ENCODE data around the gene PSMD14.

Gene PSMD14

DNA sequence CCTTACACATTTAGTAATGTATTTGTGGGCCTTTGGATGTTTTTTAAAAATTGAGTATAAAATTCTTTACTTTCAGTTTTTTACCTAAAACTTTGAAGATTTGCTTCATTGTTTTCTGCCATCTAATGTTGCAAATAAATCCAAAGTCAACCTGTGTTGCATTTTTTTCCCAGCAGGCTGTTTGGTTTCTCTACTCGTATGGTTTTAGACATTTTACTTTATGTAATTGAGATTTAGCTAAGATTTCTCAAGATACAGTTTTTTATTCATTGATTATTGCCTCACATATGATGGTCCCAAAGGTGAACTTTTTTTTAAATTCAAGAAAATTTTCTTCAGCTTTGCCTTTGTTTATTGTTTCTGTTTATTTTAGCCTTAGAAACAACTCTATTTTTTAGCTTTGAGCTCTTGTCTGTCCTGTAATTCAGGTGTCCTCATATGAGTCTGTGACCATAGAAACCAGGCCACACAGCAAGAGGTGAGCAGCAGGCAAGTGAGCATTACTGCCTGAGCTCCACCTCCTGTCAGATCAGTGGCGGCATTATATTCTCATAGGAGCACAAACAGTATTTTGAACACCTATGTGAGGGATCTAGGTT lies 54.4 kb downstream of the PSMD14 start:
- Mint-ChIP-seq H3K4me3 (no peak overlapping the region), H3K27me3 (ENCODE audit: low read depth, poor library complexity) (no peaks in the 10 kb centered on the region), H3K27ac (no peak overlapping the region), H3K4me1 (no peaks in the 10 kb centered on the region), H3K36me3 (ENCODE audit: low read depth) (peaks cover 72% of the 10 kb centered on the region), H3K9me3 (peaks cover 48% of the 10 kb centered on the region)
- no peak for DNase-seq
- TF ChIP-seq, protein P1, sequence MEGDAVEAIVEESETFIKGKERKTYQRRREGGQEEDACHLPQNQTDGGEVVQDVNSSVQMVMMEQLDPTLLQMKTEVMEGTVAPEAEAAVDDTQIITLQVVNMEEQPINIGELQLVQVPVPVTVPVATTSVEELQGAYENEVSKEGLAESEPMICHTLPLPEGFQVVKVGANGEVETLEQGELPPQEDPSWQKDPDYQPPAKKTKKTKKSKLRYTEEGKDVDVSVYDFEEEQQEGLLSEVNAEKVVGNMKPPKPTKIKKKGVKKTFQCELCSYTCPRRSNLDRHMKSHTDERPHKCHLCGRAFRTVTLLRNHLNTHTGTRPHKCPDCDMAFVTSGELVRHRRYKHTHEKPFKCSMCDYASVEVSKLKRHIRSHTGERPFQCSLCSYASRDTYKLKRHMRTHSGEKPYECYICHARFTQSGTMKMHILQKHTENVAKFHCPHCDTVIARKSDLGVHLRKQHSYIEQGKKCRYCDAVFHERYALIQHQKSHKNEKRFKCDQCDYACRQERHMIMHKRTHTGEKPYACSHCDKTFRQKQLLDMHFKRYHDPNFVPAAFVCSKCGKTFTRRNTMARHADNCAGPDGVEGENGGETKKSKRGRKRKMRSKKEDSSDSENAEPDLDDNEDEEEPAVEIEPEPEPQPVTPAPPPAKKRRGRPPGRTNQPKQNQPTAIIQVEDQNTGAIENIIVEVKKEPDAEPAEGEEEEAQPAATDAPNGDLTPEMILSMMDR (IDR thresholded peaks at IDR 0.05) = no peak

DNA sequence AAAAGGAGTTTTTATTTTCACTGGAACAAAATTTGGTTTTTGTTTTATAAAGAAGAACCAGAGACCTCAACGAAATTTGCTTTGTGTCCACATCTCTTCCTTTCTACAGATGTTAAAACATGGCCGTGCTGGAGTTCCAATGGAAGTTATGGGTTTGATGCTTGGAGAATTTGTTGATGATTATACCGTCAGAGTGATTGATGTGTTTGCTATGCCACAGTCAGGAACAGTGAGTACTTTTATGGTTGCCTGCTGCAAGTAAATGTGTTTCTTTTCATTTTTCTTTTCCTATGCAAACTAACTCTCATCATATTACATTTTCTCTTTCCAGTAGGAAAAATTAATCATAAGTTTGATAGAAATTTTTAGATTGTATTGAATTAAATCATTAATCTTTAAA lies 59.5 kb downstream of the PSMD14 start:
- Mint-ChIP-seq H3K4me1 (no peaks in the 10 kb centered on the region), H3K9me3 (peaks cover 16% of the 10 kb centered on the region), H3K36me3 (ENCODE audit: low read depth) (peaks cover 46% of the 10 kb centered on the region), H3K27me3 (ENCODE audit: low read depth, poor library complexity) (no peaks in the 10 kb centered on the region), H3K4me3 (no peak overlapping the region), H3K27ac (no peak overlapping the region)
- no peak for DNase-seq
- TF ChIP-seq, protein P1 (IDR thresholded peaks at IDR 0.05) = no peak

DNA sequence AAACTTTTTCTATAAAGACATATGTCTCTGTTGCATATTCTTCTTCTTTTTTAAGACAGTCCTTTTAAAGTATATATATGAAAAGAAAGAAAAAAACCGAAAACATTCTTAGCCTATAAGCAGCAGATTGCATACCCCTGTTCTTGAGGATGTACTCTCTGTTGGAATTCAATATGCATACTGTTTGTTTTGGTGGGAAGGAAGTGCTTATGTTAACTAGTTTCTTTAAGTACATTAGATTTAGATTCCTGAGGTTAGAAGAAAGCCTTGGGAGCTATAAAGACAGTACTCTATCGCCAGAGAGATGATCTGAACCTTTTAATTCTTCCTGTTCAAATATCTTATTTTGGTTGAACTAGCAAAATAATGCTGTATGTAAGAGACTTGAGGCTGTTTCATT lies 61.1 kb downstream of the PSMD14 start:
- H3K36me3 Mint-ChIP-seq (ENCODE audit: low read depth) = peaks cover 30% of the 10 kb centered on the region
- H3K4me1 Mint-ChIP-seq = no peaks in the 10 kb centered on the region
- H3K27ac Mint-ChIP-seq = no peak overlapping the region
- TF ChIP-seq, protein P1 (IDR thresholded peaks at IDR 0.05) = no peak
- no peak overlapping the region for H3K4me3 Mint-ChIP-seq
- no peaks in the 10 kb centered on the region for H3K9me3 Mint-ChIP-seq
- H3K27me3 Mint-ChIP-seq (ENCODE audit: low read depth, poor library complexity) = no peaks in the 10 kb centered on the region
- no peak for DNase-seq

DNA sequence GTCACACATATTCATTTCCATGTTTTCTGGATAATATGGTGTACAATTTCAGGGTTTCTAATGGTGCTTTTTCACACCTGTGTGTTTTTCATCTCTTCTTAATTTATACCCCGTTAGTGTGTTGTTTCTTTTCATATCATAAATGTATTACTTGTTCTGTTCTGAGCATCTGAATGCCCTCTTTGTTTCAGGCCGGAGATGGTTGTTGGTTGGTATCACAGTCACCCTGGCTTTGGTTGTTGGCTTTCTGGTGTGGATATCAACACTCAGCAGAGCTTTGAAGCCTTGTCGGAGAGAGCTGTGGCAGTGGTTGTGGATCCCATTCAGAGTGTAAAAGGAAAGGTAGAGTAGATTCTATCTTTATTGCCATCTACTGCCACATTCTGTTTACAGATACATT lies 62.8 kb downstream of the PSMD14 start:
- Mint-ChIP-seq H3K27me3 (ENCODE audit: low read depth, poor library complexity) (no peaks in the 10 kb centered on the region), H3K27ac (no peak overlapping the region), H3K4me3 (no peak overlapping the region), H3K9me3 (no peaks in the 10 kb centered on the region), H3K4me1 (no peaks in the 10 kb centered on the region), H3K36me3 (ENCODE audit: low read depth) (peaks cover 25% of the 10 kb centered on the region)
- TF ChIP-seq, protein P1 (IDR thresholded peaks at IDR 0.05) = no peak
- no peak for DNase-seq

DNA sequence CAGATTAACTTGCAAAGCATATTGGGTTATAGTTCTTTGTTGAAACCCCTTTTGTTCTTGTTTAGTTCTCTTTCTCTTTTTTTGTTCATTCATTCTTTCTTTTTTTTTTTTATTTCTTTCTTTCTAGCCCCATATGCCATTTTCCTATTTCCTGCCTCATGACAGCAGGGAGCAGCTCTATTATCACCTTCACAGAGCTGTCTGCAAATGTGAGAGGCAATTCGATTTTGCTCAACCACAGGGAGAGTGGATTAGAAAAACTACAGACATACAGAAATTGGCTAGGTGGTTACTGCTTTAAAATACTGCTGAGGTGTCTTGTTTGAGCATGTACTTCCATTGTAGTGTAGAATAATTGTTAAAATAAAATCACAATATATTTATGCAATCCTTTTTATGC lies 63.6 kb downstream of the PSMD14 start:
- H3K27me3 Mint-ChIP-seq (ENCODE audit: low read depth, poor library complexity) = no peaks in the 10 kb centered on the region
- H3K9me3 Mint-ChIP-seq = no peaks in the 10 kb centered on the region
- no peak for DNase-seq
- H3K4me3 Mint-ChIP-seq = no peak overlapping the region
- H3K36me3 Mint-ChIP-seq (ENCODE audit: low read depth) = peaks cover 25% of the 10 kb centered on the region
- H3K27ac Mint-ChIP-seq = no peak overlapping the region
- TF ChIP-seq, protein P1 (IDR thresholded peaks at IDR 0.05) = no peak
- no peaks in the 10 kb centered on the region for H3K4me1 Mint-ChIP-seq

DNA sequence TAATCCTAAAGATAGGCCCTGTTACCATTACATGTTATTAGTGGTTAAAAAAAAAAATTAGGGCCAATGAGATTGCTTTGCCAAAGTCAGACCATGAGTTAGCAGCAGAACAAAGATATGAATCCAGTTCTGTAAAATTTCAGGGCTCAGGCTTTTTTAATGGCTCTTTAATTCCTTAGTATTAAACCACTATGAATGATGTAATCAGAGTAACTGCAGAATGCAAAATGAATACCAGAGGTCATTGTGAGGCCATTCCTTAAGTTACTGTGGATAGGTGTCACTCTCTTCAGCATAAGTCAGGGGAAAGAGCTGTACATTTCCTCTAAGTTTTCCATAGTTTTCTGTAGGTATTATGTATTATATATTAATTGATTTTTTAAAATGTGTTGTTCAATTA lies 65.7 kb downstream of the PSMD14 start:
- no peak overlapping the region for H3K27ac Mint-ChIP-seq
- DNase-seq = no peak

More for the DNA sequence above, 65.7 kb downstream of the PSMD14 start:
- TF ChIP-seq, protein P1 (IDR thresholded peaks at IDR 0.05) = no peak
- Mint-ChIP-seq H3K36me3 (ENCODE audit: low read depth) (peaks cover 20% of the 10 kb centered on the region), H3K27me3 (ENCODE audit: low read depth, poor library complexity) (no peaks in the 10 kb centered on the region), H3K4me1 (no peaks in the 10 kb centered on the region), H3K4me3 (no peak overlapping the region), H3K9me3 (no peaks in the 10 kb centered on the region)
